Activated CD8-positive, alpha-beta memory T cell treated with anti-CD3 and anti-CD28 coated beads, Interleukin-2, amount 50 U/mL, for 24 hours (primary cell): ENCODE measurements around the gene AKR1C1.
"Not testable (repeated sequence)": the region's sequence is repeated elsewhere in the genome, so short reads cannot be mapped to it uniquely, and the experiment has no call there.

ENCODE experiments used
- DNase-seq: peaks from one replicate; pipeline ENCODE4 v3.0.0-alpha.2; 2020; ENCODE audit errors: extremely low read depth

Gene AKR1C1

DNA sequence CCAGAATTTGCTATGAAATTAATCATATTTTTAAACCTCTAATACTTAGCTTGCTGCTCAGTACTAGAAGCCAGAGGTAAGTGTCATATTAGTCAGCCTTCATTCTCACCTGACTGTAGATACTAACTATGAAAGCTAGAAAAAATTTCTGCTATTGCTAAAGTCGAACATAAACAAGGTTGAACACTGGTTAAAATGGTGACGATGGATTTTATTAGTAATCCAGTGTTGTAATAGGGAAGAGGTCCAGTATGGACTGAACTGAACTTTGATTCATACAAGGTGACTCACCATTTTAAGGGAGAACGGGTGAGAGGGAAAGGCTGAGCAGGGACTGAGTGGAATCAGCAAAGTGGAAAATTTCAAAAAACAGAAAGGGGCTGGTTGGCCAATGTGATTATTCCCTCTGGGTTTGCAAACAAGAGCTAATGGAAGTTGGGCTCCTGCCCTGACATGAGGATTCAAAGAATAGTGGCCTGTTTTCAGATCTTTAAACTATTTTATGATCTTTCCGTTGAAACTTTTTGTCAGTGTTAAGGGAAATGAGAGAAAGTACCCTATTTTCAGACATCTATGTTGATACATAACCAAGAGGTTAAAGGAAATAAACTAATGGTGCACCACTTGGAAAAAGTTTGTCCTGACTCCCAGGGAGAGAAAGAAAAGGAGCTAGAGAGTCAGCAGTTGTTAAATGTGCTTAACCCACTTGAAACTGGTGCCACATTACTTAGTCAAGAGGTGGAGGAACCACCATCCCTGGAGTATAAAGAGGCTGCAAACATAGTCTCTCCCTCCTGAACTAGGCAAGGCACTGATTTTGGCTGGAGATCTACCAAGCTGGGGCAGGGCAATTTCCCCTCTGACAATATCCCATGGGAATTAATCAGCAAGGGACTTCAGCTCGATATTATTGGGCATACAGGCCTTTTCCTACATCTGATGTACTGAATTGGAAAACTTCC is 15.3 kb upstream of the AKR1C1 start:
- no peak for DNase-seq

DNA sequence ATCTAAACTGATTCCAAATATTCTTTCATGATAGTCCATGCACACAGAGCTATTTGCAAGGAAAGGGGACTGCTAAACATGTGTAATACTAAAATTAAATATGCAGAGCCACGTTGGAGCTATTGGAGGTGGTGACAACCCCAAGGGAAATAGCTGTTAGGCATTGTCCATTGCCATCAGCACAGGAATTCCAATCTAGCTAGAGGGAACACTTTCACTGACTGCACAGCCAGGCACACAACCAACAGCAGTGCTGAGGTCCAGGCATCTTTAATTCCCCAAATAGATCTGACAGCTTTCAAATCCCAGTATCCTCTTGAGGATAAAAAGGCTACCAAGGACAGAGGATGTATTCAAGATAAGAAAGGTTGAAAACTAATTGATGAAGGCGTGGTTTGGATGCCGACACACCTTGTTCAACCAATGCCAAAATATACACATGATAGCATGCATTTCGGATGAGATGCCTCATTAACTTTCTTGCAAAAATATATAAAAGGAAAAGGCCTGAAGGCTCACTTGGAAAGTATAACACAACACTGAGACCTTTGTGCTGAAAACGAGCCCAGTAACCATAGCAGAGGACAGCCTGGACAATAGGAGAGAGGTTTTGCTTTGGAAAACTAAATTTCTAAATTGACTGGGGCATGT is 11.6 kb upstream of the AKR1C1 start:
- not testable (repeated sequence) for DNase-seq

DNA sequence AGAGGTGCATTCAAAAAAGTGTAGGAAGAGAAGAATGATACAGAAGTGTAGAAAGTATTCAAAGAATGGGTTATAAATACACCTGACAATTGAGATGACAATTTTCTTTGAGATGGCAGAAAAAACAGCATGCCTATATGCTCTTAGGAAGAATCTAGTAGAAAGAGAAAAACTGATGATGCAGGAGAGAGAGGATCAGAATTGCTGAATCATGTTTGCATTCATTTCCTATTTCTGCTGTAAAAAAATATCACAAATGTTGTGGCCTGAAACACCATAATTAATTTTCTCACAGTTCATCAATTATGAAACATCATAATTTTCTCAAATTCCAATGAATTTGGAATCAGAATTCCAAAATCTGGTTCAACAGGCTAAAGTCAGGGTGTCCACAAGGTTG is 9.8 kb upstream of the AKR1C1 start:
- DNase-seq: no peak

DNA sequence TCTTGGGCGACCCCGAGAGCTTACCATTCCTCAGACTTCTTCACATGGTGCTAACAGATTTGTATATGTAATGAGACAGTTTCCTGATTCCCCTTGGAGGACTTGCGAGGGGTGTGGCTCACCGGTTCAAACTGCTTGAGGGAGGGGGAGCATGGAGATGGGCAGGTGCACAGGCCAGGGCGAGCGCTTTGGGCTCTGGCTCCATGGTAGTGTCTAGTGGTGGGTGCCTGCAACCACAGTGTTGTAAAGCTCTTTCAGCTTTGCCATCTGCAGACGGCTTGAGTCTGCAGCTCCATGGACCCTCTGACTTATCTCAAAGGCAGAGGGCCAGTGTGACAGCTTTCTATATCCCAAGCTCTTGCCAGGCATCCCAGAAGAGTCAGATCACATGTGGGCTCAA is 7.1 kb upstream of the AKR1C1 start:
- DNase-seq: not testable (repeated sequence)

DNA sequence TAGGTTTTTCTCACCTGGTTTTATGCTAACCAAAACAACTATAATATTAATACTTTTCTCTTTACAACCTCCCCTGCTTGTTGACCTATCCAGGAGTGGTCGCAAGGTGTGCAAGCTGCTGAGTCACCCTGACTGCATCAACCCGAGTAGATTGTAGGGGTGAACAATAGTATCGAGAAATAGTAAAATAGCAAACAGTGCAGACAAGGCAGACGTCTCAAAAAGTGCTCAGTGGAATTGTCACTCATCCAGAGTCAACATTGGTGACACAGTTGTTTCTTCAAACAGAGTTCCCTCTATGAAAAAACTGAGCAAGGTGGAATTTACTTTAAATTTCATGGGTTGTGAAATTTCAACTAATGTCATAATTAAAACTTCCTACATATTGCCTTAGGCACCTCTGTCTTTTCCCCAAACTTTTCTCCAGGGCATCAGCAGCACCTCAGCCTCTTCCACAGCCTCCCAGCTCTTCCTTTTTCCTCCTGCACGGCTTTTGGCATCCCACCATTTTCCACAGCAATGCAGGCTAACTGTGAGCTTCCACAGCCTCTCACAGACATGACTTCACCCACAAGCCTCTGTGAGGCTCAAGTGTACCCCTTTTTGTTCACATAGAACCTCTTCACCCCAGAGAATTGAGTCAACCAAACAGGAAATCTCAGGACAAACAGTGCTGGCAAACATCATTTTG is 6.1 kb upstream of the AKR1C1 start:
- not testable (repeated sequence) for DNase-seq

DNA sequence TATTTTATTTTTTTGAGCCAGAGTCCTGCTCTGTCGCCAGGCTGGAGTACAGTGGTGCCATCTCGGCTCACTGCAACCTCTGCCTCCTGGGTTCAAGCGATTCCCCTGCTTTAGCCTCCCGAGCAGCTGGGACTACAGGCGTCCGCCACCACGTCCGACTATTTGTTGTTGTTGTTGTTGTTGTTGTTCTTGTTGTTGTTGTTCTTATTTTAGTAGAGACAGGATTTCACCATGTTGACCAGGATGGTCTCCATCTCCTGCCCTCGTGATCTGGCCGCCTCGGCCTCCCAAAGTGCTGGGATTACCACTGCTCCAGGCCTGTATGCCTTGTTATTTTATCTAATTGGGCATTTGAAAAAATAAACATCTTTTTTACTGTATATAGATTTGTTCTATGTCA is 1.7 kb upstream of the AKR1C1 start:
- not testable (repeated sequence) for DNase-seq

DNA sequence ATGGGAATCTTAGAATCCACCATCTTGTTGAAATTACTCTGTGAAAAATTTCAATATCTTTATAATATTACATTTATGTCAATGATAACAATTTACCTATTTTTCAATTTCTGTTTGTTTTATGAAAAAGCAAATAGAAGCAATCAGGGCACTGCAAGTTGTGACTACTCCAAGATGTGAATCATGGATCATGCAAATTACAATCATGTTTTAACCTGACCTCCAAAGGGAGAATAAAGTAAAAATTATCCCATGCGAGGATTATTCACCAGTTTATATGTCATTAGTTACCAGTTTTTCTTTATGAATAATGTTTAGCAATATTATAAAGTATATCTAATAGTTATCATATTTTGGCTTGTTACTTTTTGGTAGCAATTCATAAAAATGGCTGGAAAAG is 907 bp upstream of the AKR1C1 start:
- DNase-seq: not testable (repeated sequence)

DNA sequence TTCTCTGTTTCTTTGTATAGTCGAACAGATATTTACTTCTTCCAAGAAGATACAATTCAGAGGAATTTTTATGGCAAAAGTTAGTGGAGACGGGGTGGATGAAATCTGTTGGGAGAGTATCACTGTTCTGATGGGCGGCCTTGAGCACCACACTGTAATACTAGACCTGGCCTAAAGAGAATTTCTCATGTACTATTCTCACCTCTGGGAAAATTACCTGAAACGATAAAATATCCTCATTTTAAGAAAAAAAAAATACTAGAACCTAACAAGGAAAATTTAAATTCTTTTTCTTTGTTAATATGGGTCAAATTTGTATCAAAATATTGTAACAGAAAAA is 570 bp downstream of the AKR1C1 start:
- DNase-seq: not testable (repeated sequence)

DNA sequence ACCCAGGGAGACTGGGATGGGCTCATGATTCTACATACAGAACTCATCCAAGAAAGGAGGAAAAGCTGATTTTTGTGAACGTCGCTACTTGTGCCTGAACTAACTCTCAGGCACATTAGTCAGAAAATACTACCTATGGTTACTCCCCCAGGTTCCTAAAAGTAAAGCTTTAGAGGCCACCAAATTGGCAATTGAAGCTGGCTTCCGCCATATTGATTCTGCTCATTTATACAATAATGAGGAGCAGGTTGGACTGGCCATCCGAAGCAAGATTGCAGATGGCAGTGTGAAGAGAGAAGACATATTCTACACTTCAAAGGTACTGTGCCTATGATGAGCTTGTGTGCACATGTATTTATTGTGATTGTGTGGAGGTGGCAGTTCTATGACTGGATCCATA is 2.5 kb downstream of the AKR1C1 start:
- DNase-seq: not testable (repeated sequence)

DNA sequence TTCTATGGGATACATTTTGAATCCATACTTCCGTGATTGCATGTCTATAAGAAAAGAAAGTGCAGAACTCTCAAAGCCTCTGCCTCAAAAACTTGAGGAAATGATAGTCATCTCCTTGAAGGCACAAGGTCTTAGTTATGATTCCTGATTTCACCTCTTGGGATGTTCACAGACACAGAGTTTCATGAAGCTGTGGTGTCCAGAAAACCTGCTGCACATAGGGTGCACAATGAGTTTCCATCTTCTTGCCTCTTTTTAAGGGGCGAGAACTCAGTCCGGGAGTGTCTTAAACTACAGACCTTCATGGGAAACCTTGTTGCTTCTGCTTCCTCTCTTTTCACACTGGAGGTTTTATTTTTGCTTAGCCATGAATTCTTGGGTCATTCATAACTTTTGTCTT is 4.0 kb downstream of the AKR1C1 start:
- not testable (repeated sequence) for DNase-seq

DNA sequence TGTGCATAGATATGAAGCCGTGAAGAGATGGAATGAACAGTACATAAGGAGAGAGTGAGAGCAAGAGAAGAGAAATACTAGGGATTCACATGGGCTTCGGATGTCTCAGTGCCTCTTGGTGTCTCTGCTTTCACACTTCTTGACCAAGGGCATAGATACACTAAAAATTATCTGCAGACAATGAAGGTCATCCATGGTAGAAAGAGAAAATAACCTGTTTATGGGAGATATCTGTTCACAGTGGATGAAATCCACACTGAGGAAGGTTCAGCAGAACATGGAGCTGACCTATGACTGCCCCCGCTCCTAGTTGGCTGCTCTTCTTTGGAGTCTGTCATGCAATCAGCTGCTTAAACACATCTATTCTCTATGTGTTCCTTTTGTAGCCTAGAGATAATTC is 6.1 kb downstream of the AKR1C1 start:
- DNase-seq: not testable (repeated sequence)

DNA sequence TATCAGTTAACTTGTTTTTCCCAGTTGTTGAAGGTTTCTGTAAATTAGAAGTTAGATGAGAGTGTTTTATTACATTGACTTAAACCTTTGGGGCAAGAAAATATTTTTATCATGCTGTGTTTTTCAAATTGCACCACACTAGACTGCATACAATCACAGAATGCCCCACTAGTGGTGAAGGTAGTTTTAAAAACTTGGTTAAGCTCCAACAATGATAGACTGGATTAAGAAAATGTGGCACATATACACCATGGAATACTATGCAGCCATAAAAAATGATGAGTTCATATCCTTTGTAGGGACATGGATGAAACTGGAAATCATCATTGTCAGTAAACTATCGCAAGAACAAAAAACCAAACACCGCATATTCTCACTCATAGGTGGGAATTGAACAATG is 7.1 kb downstream of the AKR1C1 start:
- DNase-seq: not testable (repeated sequence)

DNA sequence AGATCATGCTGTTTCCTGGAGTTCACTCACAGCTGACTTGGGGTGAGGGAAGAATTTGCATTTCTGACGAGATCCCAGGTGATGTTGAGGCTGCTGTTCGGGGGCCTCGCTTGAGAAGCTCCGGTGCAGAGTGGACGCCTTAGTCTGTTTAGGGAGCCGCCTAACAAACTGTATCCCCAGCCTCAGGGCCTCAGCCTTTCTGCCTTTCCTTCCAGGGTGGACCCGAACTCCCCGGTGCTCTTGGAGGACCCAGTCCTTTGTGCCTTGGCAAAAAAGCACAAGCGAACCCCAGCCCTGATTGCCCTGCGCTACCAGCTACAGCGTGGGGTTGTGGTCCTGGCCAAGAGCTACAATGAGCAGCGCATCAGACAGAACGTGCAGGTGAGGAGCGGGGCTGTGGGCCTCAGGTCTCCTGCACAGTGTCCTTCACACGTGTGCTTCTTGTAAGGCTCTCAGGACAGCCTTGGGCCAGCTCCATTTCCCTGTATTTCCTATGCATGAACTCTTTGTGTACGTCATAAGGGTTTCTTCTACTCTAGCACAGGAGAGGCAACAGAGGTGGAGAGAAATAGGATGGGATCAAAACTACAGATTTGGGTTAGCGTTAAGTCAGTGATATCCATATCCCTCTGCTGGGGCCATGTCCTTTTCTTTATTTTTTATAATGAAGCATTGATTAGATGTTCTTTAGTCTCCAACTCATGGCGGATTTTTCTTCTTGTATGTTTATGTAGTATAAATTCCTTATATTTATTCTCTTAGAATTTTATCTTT is 9.3 kb downstream of the AKR1C1 start:
- not testable (repeated sequence) for DNase-seq

DNA sequence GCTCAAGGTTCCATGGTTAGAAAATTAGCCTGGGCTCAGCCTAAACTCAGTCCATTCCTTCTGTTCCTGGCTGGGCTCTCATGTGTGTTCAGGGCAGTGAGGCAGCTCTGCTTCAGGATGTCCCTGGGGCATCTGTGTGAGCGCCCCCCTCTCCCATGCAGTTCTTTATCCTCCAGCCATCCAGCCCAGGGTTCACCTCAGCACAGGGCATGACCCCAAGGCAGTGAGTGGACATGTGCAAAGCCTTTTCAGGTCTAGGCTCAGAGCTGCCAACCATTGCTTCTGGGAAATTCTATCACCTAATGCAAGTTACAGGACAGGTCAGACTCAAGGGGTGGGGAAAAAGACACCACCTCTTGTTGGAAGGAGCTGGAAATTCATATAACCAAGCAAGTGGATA is 10.1 kb downstream of the AKR1C1 start:
- DNase-seq: not testable (repeated sequence)

DNA sequence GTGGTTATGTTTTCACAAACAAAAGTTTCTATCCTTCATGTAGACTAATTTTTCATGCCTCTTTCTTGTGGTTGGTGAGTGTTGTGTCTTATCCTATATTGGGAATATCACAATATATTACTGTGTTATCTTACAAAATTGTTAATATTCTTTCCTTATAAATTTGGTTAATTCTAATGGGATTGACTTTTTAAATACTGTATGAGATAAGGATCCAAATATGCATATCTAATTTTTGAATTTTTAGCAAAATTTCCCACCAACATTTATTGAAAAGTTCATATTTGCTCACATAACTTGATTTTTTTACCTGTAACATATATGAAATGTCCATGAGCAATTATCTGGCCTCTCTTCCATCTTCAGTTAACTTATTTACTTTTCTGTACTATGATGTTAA is 11.2 kb downstream of the AKR1C1 start:
- DNase-seq: not testable (repeated sequence)

DNA sequence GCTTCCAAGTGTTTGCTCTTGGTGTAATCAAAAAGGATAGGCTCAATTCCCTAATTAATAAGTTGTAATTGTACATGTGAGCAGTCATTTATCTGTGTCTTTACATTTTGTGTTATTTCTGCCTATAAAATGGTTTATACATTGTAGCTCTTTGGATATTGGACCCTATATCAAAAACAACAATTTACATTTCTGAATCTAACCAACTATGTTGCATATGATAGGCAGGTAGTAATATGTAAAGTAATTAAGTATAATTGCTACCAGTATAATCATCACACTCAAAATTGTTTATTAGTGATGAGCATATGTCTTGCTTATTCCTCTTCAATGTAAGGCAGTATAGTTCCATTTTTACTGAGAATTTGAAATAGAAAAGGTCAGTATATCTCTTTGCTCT is 13.8 kb downstream of the AKR1C1 start:
- DNase-seq: no peak

DNA sequence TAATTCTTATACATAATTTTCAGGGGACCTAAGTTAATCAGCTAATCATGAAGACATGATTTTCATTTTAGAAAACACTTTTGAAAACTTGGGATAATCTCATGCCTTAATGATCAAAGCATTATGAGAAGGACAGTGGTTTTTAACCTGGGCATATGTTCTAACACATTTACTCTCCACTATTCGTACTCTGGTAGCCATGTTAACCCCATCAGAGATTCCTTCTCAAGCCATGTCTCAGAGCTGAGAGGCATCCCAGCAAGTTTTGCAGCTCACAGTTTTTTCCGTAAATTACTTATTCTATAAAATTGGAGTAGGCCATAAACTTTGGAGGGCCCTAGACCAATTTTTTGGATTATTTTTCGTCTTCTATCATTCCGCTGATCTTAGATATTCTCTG is 15.7 kb downstream of the AKR1C1 start:
- DNase-seq: no peak

DNA sequence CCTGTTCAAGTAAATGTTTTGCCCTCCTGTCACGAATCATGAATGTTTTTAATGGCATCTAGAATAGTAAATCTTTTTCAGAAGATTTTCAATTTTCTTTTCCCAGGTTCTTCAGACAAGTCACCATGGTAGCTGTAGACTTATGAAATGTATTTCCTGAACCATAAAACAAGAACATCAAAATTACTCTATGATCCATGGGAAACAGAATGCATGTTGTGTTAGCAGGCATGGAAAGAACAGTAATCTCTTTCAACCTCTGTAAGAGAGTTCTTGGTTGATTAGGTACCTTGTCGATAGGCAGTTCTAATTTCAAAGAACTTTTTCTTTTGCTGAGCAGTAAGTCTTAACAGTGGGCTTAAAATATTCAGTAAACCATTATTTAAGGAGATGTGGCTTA is 17.6 kb downstream of the AKR1C1 start:
- DNase-seq: no peak

DNA sequence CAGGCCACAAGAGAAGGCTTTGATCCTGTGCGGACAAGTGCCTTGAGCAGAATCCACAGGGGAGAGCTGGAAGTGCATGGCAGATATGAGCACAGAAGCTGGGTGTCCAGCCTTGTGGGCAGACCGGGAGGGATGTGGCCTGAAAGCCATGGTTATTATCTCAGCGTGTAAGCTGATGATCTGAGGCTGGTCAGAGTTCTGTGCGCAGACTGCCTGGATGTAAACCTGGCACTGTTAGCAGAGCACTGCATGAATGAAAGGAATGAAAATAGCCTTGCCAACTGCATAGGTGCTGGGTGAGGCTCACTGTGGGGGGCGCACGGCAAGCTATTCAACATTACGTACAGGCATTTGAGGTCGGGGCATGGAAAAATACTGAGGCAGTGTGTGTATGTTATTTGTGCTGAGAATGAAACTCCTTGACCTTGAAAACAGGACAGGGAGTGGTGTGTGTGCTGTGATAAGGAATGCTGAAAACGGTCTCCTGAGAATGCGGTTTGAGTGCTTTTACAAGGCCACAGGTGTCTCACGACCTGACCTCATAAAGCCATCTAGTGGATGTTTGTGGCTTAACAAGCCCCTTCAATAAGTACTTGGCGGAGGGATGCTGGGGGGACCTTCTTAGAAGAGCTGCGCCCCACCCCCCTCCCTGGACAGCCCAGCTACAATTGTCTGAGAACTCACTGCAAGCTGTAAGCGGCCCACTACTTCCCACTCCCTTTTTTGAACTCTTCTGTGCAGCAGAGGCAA is 18.7 kb downstream of the AKR1C1 start:
- DNase-seq: no peak

DNA sequence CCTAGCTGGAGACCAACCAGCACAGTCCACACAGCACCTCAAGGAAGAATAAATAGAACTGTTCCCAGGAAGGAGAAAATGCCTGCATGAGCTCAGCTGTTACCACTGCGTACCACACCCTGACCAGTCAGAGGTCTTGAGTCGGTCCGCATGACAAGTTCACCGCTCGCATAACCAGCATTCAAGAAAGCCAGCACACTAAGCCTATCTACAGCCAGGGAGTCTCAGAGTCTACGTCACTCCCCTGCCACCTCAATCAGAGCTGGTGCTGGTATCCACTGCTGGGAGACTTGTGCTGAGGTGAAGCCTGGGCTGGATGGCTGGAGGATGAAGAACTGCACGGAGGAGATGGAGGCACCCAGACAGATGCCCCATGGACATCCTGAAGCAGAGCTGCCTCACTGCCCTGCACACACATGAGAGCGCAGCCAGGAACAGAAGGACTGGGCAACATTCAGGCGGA is 19.6 kb downstream of the AKR1C1 start:
- DNase-seq: no peak

DNA sequence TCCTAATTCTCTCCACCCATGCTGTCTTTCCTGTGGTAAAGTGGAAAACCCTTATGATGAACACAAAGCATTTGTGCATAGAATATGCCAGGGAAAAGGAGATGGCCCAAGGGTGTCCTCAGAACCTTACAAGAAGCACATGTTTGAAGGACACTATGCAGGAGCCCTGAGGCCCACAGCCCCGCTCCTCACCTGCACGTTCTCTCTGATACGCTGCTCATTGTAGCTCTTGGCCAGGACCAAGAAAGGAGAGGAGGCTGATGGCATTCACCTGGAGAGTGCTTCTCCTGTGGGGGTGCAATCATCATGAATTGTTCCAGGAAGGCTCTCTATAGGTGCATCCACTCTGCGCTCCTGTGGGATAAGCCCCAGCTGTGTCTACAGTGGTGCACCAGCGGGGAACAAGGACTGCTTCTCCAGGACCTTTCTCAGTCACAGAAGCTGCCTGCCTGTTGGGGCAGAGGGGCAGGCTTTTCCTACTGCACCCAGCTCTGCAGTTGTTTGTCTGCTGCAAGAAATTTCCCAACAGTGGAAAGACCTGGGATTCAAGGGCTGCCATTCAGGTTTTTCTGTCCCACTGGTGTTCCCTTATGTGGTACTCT is 20.5 kb downstream of the AKR1C1 start:
- no peak for DNase-seq
